WERI-Rb-1 (cell line): ENCODE measurements around the gene ATG3.

Experiments
- DNase-seq: peaks from one replicate; pipeline ENCODE4 v3.0.0-alpha.2; 2020
- H3K27ac ChIP-seq: fragments of 250-450 bp; sonication (Bioruptor Pico); 2 replicates; pipeline ENCODE4 v1.5.1; 2020; ENCODE audit warnings: mild to moderate bottlenecking, moderate library complexity
- H3K27me3 ChIP-seq: fragments of 250-450 bp; sonication (Bioruptor Pico); 2 replicates; pipeline ENCODE4 v1.5.1; 2021; ENCODE audit warnings: mild to moderate bottlenecking, low read depth, moderate library complexity; ENCODE audit not compliant: insufficient read depth, severe bottlenecking
- H3K36me3 ChIP-seq: fragments of 250-450 bp; sonication (Bioruptor Pico); 2 replicates; pipeline ENCODE4 v1.5.1; 2020; ENCODE audit warnings: mild to moderate bottlenecking, moderate library complexity
- H3K4me3 ChIP-seq: 2 replicates; pipeline ENCODE4 v1.5.1; 2011; ENCODE audit warnings: low read depth, mild to moderate bottlenecking, control low read depth, low read length
- H3K9me3 ChIP-seq: fragments of 250-450 bp; sonication (Bioruptor Pico); 2 replicates; pipeline ENCODE4 v1.5.1; 2021; ENCODE audit warnings: mild to moderate bottlenecking, moderate library complexity; ENCODE audit not compliant: severe bottlenecking
- CTCF ChIP-seq: IDR thresholded peaks from 2 replicates; pipeline ENCODE4 v1.5.1; 2011; ENCODE audit warnings: low read depth, mild to moderate bottlenecking, control low read depth, inconsistent platforms, low read length

The ATG3 gene

GRCh38 chr3:112492124-112492523 is 69.6 kb downstream of the ATG3 start:
- DNase-seq: no peak
- H3K4me3 ChIP-seq: no peak overlapping the region
- H3K9me3 ChIP-seq: no peaks in the 10 kb centered on the region
- TF ChIP-seq CTCF: no peak
- H3K27me3 ChIP-seq: no peaks in the 10 kb centered on the region
- H3K27ac ChIP-seq: no peak overlapping the region
- H3K36me3 ChIP-seq: no peaks in the 10 kb centered on the region

- H3K27ac ChIP-seq: no peak overlapping the region
- TF ChIP-seq CTCF: no peak
- H3K4me3 ChIP-seq: no peak overlapping the region
- H3K9me3 ChIP-seq: no peaks in the 10 kb centered on the region
- DNase-seq: no peak
- H3K36me3 ChIP-seq: no peaks in the 10 kb centered on the region
- H3K27me3 ChIP-seq: no peaks in the 10 kb centered on the region
These were observed 70.4 kb downstream of the ATG3 start for GRCh38 chr3:112491373-112491772.

- no peak for TF ChIP-seq CTCF
- no peaks in the 10 kb centered on the region for H3K27me3 ChIP-seq
- no peak overlapping the region for H3K27ac ChIP-seq
- no peak overlapping the region for H3K4me3 ChIP-seq
- H3K9me3 ChIP-seq: no peaks in the 10 kb centered on the region
- no peaks in the 10 kb centered on the region for H3K36me3 ChIP-seq
- DNase-seq: no peak
These were observed 71.9 kb downstream of the ATG3 start for GRCh38 chr3:112489674-112490479.

GRCh38 chr3:112486811-112487505 is 74.8 kb downstream of the ATG3 start:
- TF ChIP-seq CTCF: no peak
- DNase-seq: no peak
- H3K27ac ChIP-seq: no peak overlapping the region
- no peaks in the 10 kb centered on the region for H3K27me3 ChIP-seq
- no peaks in the 10 kb centered on the region for H3K36me3 ChIP-seq
- H3K9me3 ChIP-seq: no peaks in the 10 kb centered on the region
- no peak overlapping the region for H3K4me3 ChIP-seq

GRCh38 chr3:112484352-112484751 is 77.4 kb downstream of the ATG3 start:
- no peaks in the 10 kb centered on the region for H3K36me3 ChIP-seq
- no peak overlapping the region for H3K4me3 ChIP-seq
- H3K27ac ChIP-seq: no peak overlapping the region
- no peak for TF ChIP-seq CTCF
- no peak for DNase-seq
- no peaks in the 10 kb centered on the region for H3K27me3 ChIP-seq
- H3K9me3 ChIP-seq: no peaks in the 10 kb centered on the region
